Measurements from ENCODE around the gene GCGR.

Gene GCGR

DNA sequence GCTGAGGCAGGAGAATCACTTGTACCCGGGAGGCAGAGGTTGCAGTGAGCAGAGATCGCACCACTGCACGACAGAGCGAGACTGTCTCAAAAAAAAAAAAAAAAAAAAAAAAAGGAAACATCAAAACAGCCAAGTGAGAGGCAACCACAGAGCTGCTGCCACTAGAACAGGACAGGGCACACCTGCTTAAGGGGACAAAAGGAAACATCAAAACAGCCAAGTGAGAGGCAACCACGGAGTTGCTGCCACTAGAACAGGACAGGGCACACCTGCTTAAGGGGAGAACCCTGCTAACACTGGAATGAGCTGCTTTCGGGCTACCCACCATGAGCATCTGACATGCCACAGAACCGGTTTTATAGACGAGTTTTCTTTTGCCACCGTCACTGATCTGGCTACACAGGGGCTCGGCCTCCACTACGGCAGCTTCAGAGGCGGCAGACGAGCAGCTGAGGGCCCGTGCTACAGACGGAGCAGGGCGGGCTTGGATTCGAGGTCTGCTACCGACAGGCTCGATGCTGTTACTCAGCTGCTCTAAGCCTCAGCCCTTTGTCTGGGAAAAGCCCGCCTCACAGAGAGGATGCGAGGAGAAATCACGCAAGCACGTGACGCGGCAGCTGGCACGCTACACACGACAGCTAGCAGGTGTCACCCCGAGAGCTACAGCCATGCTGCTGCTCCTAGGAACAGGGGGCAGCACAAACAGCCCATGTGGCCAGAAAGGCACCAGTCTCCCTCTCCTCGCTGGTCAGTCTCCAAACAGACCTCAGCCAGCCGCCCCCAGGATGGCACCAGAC, 54.4 kb downstream of the GCGR start:
- peaks cover 46% of the 10 kb centered on the region for H3K36me3 ChIP-seq (ENCODE audit: insufficient read depth, low read length)
- H3K27me3 ChIP-seq (ENCODE audit: insufficient read depth, low read length), result no peaks in the 10 kb centered on the region
- H3K9me3 ChIP-seq (ENCODE audit: low read length), result no peaks in the 10 kb centered on the region
- peak overlapping the region; percentile 79 for H3K4me3 ChIP-seq (ENCODE audit: low read length)
- peaks cover 15% of the 10 kb centered on the region for H3K4me1 ChIP-seq (ENCODE audit: insufficient read depth, low read length)
- H2AFZ ChIP-seq (ENCODE audit: low read depth, low read length), result no peak overlapping the region

DNA sequence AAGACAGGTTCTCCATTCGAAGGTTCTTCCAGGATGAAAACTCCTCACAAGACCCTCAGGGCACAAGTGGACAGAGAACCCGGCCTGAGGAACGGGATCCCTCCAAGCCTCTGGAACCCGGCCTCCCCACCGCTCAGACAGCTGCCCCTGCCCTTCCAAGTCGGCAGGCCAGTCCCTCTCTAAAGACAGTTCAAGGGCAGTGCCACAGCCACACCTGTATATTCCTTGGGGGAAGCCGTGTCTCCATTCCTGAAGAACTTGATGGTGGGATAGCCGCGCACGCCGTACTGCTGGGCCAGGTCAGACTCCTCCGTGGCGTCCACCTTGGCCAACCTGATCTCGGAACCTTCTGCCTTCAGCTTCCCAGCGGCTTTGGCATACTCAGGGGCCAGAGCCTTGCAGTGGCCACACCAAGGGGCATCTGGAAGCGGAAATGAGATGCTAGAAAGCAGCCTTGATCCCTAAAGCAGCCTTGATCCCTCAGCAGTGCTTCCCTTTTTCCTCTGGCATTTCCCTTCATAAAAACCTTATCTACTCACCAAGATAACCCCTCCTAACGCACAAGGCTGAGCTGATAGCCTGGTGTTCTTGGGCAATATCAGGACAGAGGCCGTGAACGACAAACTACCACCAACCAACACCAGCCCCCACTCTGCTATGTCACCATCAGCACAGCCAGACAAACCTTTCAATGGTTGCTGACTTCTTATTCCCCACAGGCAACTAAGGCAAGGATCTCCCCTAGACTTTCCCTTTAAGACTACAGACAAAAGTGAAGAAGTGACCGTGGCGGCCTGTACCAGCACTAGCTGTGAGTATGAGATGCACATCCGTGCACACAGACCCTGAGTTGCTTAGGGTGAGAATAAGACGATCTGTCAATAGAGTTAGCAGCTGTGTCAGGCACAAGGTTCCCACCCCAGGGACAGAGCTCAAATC, 55.3 kb downstream of the GCGR start:
- Histone ChIP-seq H3K9me3 (ENCODE audit: low read length) (no peaks in the 10 kb centered on the region), H3K36me3 (ENCODE audit: insufficient read depth, low read length) (peaks cover 43% of the 10 kb centered on the region), H3K4me3 (ENCODE audit: low read length) (peak overlapping the region; percentile 79), H2AFZ (ENCODE audit: low read depth, low read length) (no peak overlapping the region), H3K27me3 (ENCODE audit: insufficient read depth, low read length) (no peaks in the 10 kb centered on the region), H3K4me1 (ENCODE audit: insufficient read depth, low read length) (peaks cover 15% of the 10 kb centered on the region)

DNA sequence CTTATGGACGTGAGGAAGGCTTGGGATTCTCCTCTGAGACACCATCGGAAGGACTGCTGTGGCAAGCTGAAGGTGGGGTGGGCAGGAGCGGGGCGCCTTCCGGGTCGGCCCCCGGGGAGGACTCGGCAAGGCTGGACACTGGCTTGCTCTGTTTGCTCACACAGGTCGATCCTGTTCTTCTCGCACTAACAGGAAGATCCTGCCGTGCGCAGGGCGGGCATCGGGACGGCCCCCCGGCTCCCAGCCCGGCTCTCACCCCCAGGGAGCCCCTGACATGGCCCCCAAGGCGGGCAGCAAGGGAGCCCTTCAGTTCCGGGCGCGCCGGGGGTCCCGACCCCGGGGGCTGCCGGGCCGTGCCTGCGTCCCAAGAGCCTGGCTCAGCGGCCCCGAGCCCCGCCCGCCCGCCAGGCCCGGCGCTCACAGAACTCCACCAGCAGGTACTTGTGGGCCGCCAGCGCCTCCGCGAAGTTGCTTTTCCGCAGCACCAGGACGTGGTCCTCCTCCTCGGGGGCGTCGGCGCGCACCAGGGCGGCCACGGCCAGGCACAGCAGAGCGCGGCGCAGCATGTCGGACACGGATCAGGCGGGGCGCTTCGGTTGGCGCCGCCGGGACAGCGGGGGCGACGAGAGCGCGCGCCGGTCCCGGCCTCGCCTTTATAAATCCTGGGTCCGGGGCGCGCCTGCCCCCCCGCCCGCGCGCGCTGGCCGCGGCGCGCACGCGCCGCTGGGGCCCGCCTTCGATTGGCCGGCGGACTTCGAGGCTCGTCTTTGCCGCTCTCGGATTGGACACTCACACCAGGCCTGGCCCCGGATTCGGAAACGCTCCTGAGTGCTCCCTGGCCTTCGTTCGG, 56.2 kb downstream of the GCGR start, which contains the start of gene P4HB:
Gene P4HB (minus strand): TSS at position 630 of the 850 bp plus-strand sequence. CDS start 64 bp downstream, at position 566.
- peaks cover 34% of the 10 kb centered on the region for H3K36me3 ChIP-seq (ENCODE audit: insufficient read depth, low read length)
- peaks cover 15% of the 10 kb centered on the region for H3K4me1 ChIP-seq (ENCODE audit: insufficient read depth, low read length)
- H3K4me3 ChIP-seq (ENCODE audit: low read length), result peak within 1 kb of the TSS; percentile 79
- no peaks in the 10 kb centered on the region for H3K27me3 ChIP-seq (ENCODE audit: insufficient read depth, low read length)
- H3K9me3 ChIP-seq (ENCODE audit: low read length), result no peaks in the 10 kb centered on the region
- no peak within 1 kb of the TSS for H2AFZ ChIP-seq (ENCODE audit: low read depth, low read length)

DNA sequence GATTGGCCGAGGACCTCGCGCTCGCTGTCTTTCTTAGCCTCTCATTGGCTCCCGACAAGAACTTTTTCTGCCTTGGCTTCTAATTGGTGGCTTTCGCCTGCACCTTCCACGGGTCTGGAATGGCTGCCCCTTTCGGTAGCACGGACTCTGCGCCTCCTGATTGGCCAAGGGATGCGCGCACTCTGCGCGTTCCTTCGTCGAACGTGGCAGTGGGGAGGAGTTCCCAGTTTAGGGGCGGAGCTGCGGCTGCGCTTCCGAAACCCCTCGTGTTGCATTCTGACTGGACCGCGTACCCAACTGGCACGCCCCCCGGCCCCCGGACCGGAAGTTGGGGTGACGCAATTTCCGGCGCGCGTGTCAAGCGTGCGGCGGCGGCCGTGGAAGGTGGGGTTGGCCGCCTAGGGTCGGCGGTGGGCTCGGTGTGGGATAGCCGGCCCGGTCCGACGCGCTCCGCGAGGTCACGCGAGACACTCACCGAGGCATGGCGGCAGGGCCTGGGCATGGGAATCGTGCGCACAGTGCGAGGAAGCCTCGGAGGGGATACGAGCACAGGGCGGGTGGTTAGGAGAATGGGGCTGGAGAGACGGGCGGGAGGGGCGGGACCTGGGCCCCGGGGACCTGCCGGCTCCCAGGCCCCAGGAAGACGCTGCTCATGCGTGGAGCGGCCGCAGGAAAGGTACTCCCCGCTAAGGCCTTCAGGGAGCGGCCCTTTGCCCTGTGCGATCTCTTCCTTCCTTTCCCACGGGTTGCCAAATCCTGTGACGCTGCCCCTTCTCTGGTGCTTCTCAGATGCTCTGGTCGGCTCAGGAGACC, 57.0 kb downstream of the GCGR start:
- Histone ChIP-seq H3K36me3 (ENCODE audit: insufficient read depth, low read length) (peaks cover 35% of the 10 kb centered on the region), H2AFZ (ENCODE audit: low read depth, low read length) (no peak overlapping the region)

DNA sequence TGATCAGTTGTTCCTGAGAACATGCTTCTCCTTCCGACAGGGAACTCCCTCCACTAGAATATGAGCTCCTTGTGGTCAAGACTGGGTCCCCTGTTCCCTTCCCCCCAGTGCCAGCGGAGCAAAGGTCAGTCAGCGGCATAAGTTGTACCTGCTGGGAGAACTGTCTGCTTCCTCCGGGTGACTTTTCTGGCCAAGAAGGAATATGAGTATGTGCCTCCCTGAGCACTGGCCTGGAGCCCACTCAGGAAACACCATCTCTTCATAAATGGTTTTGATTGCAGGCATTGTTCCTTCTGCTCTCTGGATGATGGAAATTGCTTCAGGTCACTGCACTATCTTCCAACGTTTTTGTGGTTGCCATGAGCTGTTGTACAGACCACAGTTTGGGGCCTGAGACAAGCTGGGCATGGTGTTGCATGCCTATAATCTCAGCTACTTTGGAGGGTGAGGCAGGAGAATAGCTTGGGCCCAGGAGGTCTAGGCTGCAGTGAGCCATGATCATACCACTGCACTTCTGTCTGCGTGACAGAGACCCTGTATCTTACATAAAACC, 59.2 kb downstream of the GCGR start:
- Histone ChIP-seq H3K27me3 (ENCODE audit: insufficient read depth, low read length) (no peaks in the 10 kb centered on the region), H2AFZ (ENCODE audit: low read depth, low read length) (no peak overlapping the region), H3K4me1 (ENCODE audit: insufficient read depth, low read length) (peaks cover 26% of the 10 kb centered on the region), H3K4me3 (ENCODE audit: low read length) (no peak overlapping the region), H3K9me3 (ENCODE audit: low read length) (no peaks in the 10 kb centered on the region), H3K36me3 (ENCODE audit: insufficient read depth, low read length) (peaks cover 35% of the 10 kb centered on the region)

More for the DNA sequence above, 57.0 kb downstream of the GCGR start:
- H3K9me3 ChIP-seq (ENCODE audit: low read length), result no peaks in the 10 kb centered on the region
- H3K27me3 ChIP-seq (ENCODE audit: insufficient read depth, low read length), result no peaks in the 10 kb centered on the region
- H3K4me1 ChIP-seq (ENCODE audit: insufficient read depth, low read length), result peaks cover 15% of the 10 kb centered on the region
- peak overlapping the region; percentile 79 for H3K4me3 ChIP-seq (ENCODE audit: low read length)
